ENCODE data around the gene RNF225.
A peak's percentile ranks its signal among the peaks of the same experiment; 100 is the strongest.
"Not testable (repeated sequence)": the region's sequence is repeated elsewhere in the genome, so short reads cannot be mapped to it uniquely, and the experiment has no call there.

RNF225 gene

GRCh38 chr19:58387338-58388174 is 7.9 kb upstream of the RNF225 start:
- no peak for DNase-seq (ENCODE audit: low read depth in 2 of 2)

GRCh38 chr19:58388175-58388526 is 7.3 kb upstream of the RNF225 start:
- DNase-seq (ENCODE audit: low read depth in 2 of 2) = no peak

GRCh38 chr19:58392945-58393724 is 2.3 kb upstream of the RNF225 start:
- DNase-seq (ENCODE audit: low read depth in 2 of 2) = no peak

GRCh38 chr19:58393725-58394033 is 1.8 kb upstream of the RNF225 start:
- no peak for DNase-seq (ENCODE audit: low read depth in 2 of 2)

- no peak for DNase-seq (ENCODE audit: low read depth in 2 of 2)
Observed at GRCh38 chr19:58394821-58395219, 636 bp upstream of the RNF225 start.

- no peak for DNase-seq (ENCODE audit: low read depth in 2 of 2)
Observed at GRCh38 chr19:58395979-58396627, 647 bp downstream of the RNF225 start.

GRCh38 chr19:58396691-58397532 is 1.5 kb downstream of the RNF225 start:
- DNase-seq (ENCODE audit: low read depth in 2 of 2) = no peak

- no peak for DNase-seq (ENCODE audit: low read depth in 2 of 2)
Observed at GRCh38 chr19:58397533-58398037, 2.1 kb downstream of the RNF225 start.

- DNase-seq (ENCODE audit: low read depth in 2 of 2) = no peak
Observed at GRCh38 chr19:58398087-58398486, 2.6 kb downstream of the RNF225 start.

GRCh38 chr19:58398545-58398944 is 3.1 kb downstream of the RNF225 start:
- DNase-seq (ENCODE audit: low read depth in 2 of 2) = no peak

GRCh38 chr19:58399903-58400302 is 4.4 kb downstream of the RNF225 start:
- no peak for DNase-seq (ENCODE audit: low read depth in 2 of 2)

- DNase-seq (ENCODE audit: low read depth in 2 of 2) = no peak
Observed at GRCh38 chr19:58400316-58400915, 5.0 kb downstream of the RNF225 start.

- peak; percentile 98 for DNase-seq (ENCODE audit: low read depth in 2 of 2)
Observed at GRCh38 chr19:58400916-58401839, 5.7 kb downstream of the RNF225 start.

GRCh38 chr19:58401840-58402421 is 6.5 kb downstream of the RNF225 start:
- no peak for DNase-seq (ENCODE audit: low read depth in 2 of 2)

- DNase-seq (ENCODE audit: low read depth in 2 of 2) = not testable (repeated sequence)
Observed at GRCh38 chr19:58403920-58404478, 8.5 kb downstream of the RNF225 start.

GRCh38 chr19:58406818-58407657 is 11.6 kb downstream of the RNF225 start:
- DNase-seq (ENCODE audit: low read depth in 2 of 2) = no peak

- DNase-seq (ENCODE audit: low read depth in 2 of 2) = no peak
Observed at GRCh38 chr19:58407658-58408151, 12.2 kb downstream of the RNF225 start.

Data from activated CD8-positive, alpha-beta memory T cell treated with anti-CD3 and anti-CD28 coated beads for 4 hours (primary cell).